ENCODE measurements around the gene FSTL3. TPM values are rescaled to one million over a fixed set of nuclear protein-coding genes. Genes with fewer than 3 reads are reported as not detected.

FSTL3 gene
- total RNA-seq, 2 donors from 2014 or later: 72.4 to 236 TPM

DNA sequence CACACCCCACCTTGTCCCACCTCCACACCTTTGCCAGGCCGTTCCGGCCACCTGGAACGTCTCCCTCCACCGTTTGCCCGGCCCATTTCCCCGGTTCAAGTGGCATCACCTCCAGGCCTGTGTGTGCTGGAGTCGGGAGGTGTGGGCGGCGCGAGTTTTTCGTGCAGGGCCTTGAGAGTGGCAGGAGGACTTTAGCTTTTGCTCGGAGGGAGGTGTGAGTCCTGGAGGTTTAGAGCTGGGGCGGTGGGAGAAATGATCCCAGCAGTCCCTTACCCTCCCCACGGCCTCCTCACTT, 28.2 kb downstream of the FSTL3 start:
- Histone ChIP-seq H3K4me3 (no peak overlapping the region), H3K27ac (no peak overlapping the region), H3K4me1 (peaks cover 14% of the 10 kb centered on the region), H3K9me3 (no peaks in the 10 kb centered on the region), H3K27me3 (peaks cover 0 to 10% of the 10 kb centered on the region in 2 donors), H3K36me3 (replicated peaks in 1 of 2; ENCODE audit: insufficient read depth in 1 of 2, low read depth in 2 of 2) (no peaks in the 10 kb centered on the region)
- intact Hi-C loops (cut with DNase I): no loop called here
- DNase-seq: no peak
- no peak for ATAC-seq
- no peak for TF ChIP-seq POLR2A (IDR thresholded peaks at IDR 0.05)
- TF ChIP-seq, protein P1, sequence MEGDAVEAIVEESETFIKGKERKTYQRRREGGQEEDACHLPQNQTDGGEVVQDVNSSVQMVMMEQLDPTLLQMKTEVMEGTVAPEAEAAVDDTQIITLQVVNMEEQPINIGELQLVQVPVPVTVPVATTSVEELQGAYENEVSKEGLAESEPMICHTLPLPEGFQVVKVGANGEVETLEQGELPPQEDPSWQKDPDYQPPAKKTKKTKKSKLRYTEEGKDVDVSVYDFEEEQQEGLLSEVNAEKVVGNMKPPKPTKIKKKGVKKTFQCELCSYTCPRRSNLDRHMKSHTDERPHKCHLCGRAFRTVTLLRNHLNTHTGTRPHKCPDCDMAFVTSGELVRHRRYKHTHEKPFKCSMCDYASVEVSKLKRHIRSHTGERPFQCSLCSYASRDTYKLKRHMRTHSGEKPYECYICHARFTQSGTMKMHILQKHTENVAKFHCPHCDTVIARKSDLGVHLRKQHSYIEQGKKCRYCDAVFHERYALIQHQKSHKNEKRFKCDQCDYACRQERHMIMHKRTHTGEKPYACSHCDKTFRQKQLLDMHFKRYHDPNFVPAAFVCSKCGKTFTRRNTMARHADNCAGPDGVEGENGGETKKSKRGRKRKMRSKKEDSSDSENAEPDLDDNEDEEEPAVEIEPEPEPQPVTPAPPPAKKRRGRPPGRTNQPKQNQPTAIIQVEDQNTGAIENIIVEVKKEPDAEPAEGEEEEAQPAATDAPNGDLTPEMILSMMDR (IDR thresholded peaks at IDR 0.05): no peak
- WGBS, 2 donors: 16 to 30% methylated on average over 13 to 14 of the region's 14 CpGs

- H3K4me1 ChIP-seq: peaks cover 17% of the 10 kb centered on the region
- no peaks in the 10 kb centered on the region for H3K36me3 ChIP-seq (replicated peaks in 1 of 2; ENCODE audit: insufficient read depth in 1 of 2, low read depth in 2 of 2)
- no peak for TF ChIP-seq POLR2A (IDR thresholded peaks at IDR 0.05)
- TF ChIP-seq, protein P1 (IDR thresholded peaks at IDR 0.05): peak in 2 of 7 experiments; percentile 9 to 20
- no peaks in the 10 kb centered on the region for H3K9me3 ChIP-seq
- ATAC-seq: peak; percentile 33
- H3K4me3 ChIP-seq: no peak within 1 kb of the TSS
- 26 to 60% methylated on average over 1 to 27 of the region's 93 CpGs for whole genome bisulfite sequencing, 2 donors
- H3K27ac ChIP-seq: peak within 1 kb of the TSS in 1 of 4 donors; percentile 21
- intact Hi-C loops (cut with DNase I): no loop called here
- H3K27me3 ChIP-seq: peaks cover 0 to 13% of the 10 kb centered on the region in 2 donors
- peak in 1 of 4 donors; percentile 28 for DNase-seq
Observed at GRCh38 chr19:708154-709143, 32.3 kb downstream of the FSTL3 start, which contains the start of gene PALM. Gene PALM (plus strand): TSS chr19:708935. CDS start chr19:709147, 212 bp downstream.

GRCh38 chr19:709196-709964, 33.2 kb downstream of the FSTL3 start:
- intact Hi-C loops (cut with DNase I): no loop called here
- Histone ChIP-seq H3K36me3 (replicated peaks in 1 of 2; ENCODE audit: insufficient read depth in 1 of 2, low read depth in 2 of 2) (no peaks in the 10 kb centered on the region), H3K27ac (peak overlapping the region in 1 of 4 donors; percentile 21), H3K27me3 (peaks cover 0 to 10% of the 10 kb centered on the region in 2 donors), H3K9me3 (no peaks in the 10 kb centered on the region), H3K4me3 (no peak overlapping the region), H3K4me1 (peaks cover 17% of the 10 kb centered on the region)
- 6% methylated on average over 49 of the region's 78 CpGs; no CpG with 5 or more reads in 1 of the 2 donors for WGBS, 2 donors
- ATAC-seq: no peak
- no peak for DNase-seq
- no peak for TF ChIP-seq POLR2A (IDR thresholded peaks at IDR 0.05)
- TF ChIP-seq, protein P1 (IDR thresholded peaks at IDR 0.05): no peak

GRCh38 chr19:709965-710571, 33.9 kb downstream of the FSTL3 start:
- Histone ChIP-seq H3K4me1 (peaks cover 17% of the 10 kb centered on the region), H3K27me3 (peaks cover 0 to 10% of the 10 kb centered on the region in 2 donors), H3K36me3 (replicated peaks in 1 of 2; ENCODE audit: insufficient read depth in 1 of 2, low read depth in 2 of 2) (no peaks in the 10 kb centered on the region), H3K27ac (no peak overlapping the region), H3K4me3 (no peak overlapping the region), H3K9me3 (no peaks in the 10 kb centered on the region)
- TF ChIP-seq POLR2A (IDR thresholded peaks at IDR 0.05): no peak
- TF ChIP-seq, protein P1 (IDR thresholded peaks at IDR 0.05): no peak
- 32 to 42% methylated on average over 14 to 22 of the region's 27 CpGs for WGBS, 2 donors
- no peak for DNase-seq
- no peak for ATAC-seq
- intact Hi-C loops (cut with DNase I): no loop called here
